ENCODE measurements around the gene KIAA1614.

DNA sequence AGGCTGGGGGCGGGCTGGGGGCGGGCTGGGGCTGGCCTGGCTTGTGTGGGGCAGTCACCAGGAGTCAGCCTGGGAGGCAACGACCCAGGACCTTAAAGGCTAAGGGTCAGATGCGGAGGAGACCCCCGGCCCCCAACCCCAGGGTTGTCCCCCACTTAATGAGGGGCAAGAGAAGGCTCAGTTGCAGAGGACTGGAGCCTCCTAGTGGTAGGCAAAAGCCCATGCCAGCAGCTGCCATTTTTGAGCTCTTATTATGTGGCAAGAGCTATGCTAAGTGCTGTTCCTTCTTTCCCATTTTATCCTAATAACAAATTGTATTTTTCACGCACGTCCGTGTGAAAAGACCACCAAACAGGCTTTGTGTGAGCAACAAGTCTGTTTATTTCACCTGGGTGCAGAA is 8.0 kb downstream of the KIAA1614 start:
- TF ChIP-seq, protein P1, sequence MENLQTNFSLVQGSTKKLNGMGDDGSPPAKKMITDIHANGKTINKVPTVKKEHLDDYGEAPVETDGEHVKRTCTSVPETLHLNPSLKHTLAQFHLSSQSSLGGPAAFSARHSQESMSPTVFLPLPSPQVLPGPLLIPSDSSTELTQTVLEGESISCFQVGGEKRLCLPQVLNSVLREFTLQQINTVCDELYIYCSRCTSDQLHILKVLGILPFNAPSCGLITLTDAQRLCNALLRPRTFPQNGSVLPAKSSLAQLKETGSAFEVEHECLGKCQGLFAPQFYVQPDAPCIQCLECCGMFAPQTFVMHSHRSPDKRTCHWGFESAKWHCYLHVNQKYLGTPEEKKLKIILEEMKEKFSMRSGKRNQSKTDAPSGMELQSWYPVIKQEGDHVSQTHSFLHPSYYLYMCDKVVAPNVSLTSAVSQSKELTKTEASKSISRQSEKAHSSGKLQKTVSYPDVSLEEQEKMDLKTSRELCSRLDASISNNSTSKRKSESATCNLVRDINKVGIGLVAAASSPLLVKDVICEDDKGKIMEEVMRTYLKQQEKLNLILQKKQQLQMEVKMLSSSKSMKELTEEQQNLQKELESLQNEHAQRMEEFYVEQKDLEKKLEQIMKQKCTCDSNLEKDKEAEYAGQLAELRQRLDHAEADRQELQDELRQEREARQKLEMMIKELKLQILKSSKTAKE (IDR thresholded peaks at IDR 0.05; ENCODE audit: low read depth, poor library complexity, severe bottlenecking) = no peak
- TF ChIP-seq, protein P2, sequence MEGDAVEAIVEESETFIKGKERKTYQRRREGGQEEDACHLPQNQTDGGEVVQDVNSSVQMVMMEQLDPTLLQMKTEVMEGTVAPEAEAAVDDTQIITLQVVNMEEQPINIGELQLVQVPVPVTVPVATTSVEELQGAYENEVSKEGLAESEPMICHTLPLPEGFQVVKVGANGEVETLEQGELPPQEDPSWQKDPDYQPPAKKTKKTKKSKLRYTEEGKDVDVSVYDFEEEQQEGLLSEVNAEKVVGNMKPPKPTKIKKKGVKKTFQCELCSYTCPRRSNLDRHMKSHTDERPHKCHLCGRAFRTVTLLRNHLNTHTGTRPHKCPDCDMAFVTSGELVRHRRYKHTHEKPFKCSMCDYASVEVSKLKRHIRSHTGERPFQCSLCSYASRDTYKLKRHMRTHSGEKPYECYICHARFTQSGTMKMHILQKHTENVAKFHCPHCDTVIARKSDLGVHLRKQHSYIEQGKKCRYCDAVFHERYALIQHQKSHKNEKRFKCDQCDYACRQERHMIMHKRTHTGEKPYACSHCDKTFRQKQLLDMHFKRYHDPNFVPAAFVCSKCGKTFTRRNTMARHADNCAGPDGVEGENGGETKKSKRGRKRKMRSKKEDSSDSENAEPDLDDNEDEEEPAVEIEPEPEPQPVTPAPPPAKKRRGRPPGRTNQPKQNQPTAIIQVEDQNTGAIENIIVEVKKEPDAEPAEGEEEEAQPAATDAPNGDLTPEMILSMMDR (IDR thresholded peaks at IDR 0.05 in 2 of 3, conservative IDR thresholded peaks at IDR 0.05 in 1 of 3; ENCODE audit: control insufficient read depth in 2 of 3, extremely low read depth in 1 of 3, insufficient read depth in 1 of 3, low read depth in 3 of 3, low read length in 3 of 3) = peak; percentile 41 to 57 (median 48)
- TF ChIP-seq PML (IDR thresholded peaks at IDR 0.05; ENCODE audit: low read length) = no peak
- TF ChIP-seq, protein P3, sequence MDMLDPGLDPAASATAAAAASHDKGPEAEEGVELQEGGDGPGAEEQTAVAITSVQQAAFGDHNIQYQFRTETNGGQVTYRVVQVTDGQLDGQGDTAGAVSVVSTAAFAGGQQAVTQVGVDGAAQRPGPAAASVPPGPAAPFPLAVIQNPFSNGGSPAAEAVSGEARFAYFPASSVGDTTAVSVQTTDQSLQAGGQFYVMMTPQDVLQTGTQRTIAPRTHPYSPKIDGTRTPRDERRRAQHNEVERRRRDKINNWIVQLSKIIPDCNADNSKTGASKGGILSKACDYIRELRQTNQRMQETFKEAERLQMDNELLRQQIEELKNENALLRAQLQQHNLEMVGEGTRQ (IDR thresholded peaks at IDR 0.05; ENCODE audit: borderline replicate concordance, low read depth, low read length) = no peak

Data from GM12878 (cell line).